NB4 (cell line): ENCODE results near the gene IL21R.

Source experiments
- CTCF ChIP-seq: IDR thresholded peaks from one replicate; pipeline ENCODE4 v1.5.1; 2012; ENCODE audit warnings: low read depth, low read length
- MAX ChIP-seq: IDR thresholded peaks from 2 replicates; pipeline ENCODE4 v1.6.1; 2011; ENCODE audit warnings: low read depth, low read length
- MYC ChIP-seq: IDR thresholded peaks from 2 replicates; pipeline ENCODE4 v1.6.1; 2011; ENCODE audit warnings: low read depth, low read length
- POLR2A ChIP-seq: IDR thresholded peaks from 2 replicates; pipeline ENCODE4 v1.6.1; 2011; ENCODE audit warnings: mild to moderate bottlenecking; ENCODE audit not compliant: insufficient read length; ENCODE audit errors: extremely low read depth

GRCh38 chr16:27366687-27367460, 35.1 kb upstream of the IL21R start:
- no peak for TF ChIP-seq POLR2A
- no peak for TF ChIP-seq MYC
- TF ChIP-seq CTCF = no peak
- TF ChIP-seq MAX = no peak
